ENCODE data around the gene ZSWIM6. TPM values are rescaled to one million over a fixed set of nuclear protein-coding genes. Genes with fewer than 3 reads are reported as not detected.

ZSWIM6 gene
- total RNA-seq, 2 experiments from 2014 or later, result 4.1 TPM

DNA sequence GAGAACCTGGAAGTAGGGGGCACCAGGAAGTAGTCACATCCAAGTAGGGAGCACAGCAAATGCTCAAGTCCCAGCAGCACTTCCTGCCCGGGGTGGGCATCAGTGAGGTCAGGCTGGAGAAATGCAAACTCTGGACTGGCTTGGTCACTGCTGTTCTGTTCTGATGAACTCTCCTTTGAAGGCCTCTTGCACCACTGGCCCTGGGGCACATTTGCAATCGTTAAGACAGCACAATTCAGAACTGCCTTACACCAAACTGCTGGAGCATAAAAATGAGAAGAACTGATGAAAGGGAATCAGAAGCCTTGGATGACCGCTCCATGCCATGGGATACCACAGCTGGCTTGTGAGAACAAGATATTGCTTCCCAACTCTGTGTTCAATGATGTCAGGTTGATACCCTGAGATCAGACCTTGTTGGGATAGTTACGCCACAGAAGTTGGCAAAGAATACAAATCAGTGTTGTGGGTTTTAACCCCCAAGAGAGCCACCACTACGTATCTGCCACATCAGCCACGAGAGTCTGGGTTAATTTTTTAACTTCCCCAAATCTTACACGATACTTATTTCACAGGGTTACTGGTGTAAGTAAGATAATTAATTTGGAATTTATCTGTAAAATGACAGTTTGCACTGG lies 42.3 kb upstream of the ZSWIM6 start:
- CTCF ChIA-PET, result no interaction called here
- no peak overlapping the region for H3K4me3 Mint-ChIP-seq
- TF ChIP-seq, protein P1, sequence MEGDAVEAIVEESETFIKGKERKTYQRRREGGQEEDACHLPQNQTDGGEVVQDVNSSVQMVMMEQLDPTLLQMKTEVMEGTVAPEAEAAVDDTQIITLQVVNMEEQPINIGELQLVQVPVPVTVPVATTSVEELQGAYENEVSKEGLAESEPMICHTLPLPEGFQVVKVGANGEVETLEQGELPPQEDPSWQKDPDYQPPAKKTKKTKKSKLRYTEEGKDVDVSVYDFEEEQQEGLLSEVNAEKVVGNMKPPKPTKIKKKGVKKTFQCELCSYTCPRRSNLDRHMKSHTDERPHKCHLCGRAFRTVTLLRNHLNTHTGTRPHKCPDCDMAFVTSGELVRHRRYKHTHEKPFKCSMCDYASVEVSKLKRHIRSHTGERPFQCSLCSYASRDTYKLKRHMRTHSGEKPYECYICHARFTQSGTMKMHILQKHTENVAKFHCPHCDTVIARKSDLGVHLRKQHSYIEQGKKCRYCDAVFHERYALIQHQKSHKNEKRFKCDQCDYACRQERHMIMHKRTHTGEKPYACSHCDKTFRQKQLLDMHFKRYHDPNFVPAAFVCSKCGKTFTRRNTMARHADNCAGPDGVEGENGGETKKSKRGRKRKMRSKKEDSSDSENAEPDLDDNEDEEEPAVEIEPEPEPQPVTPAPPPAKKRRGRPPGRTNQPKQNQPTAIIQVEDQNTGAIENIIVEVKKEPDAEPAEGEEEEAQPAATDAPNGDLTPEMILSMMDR (IDR thresholded peaks at IDR 0.05), result no peak
- intact Hi-C loops (cut with DNase I, micrococcal nuclease), result loop anchor here in 1 of 2 experiments (5.0 kb wide), 1 partner anchor 43 kb away; the partner anchor contains the start of gene ZSWIM6
- DNase-seq, result no peak
- Histone ChIP-seq H3K27ac (ENCODE audit: low read depth in 1 of 2, low read length in 2 of 2) (no peak overlapping the region), H3K36me3 (ENCODE audit: insufficient read depth, low read length) (no peaks in the 10 kb centered on the region), H3K27me3 (ENCODE audit: control insufficient read depth in 1 of 2, insufficient read depth in 2 of 2, low read length in 2 of 2) (peaks cover 0 to 2% of the 10 kb centered on the region in 2 experiments), H3K9me3 (ENCODE audit: control insufficient read depth in 1 of 2, insufficient read depth in 1 of 2, low read length in 2 of 2) (no peaks in the 10 kb centered on the region), H3K4me3 (ENCODE audit: low read length) (no peak overlapping the region), H3K4me1 (ENCODE audit: insufficient read depth, low read length) (no peaks in the 10 kb centered on the region)
- H3K9me3 Mint-ChIP-seq, result no peaks in the 10 kb centered on the region
- H3K4me1 Mint-ChIP-seq (ENCODE audit: low read depth), result no peaks in the 10 kb centered on the region
- no peaks in the 10 kb centered on the region for H3K27me3 Mint-ChIP-seq
- POLR2A ChIA-PET, result no interaction called here
- no peak for ATAC-seq (ENCODE audit: poor library complexity)
- no peak overlapping the region for H3K27ac Mint-ChIP-seq
- H3K36me3 Mint-ChIP-seq (ENCODE audit: low read depth), result no peaks in the 10 kb centered on the region

DNA sequence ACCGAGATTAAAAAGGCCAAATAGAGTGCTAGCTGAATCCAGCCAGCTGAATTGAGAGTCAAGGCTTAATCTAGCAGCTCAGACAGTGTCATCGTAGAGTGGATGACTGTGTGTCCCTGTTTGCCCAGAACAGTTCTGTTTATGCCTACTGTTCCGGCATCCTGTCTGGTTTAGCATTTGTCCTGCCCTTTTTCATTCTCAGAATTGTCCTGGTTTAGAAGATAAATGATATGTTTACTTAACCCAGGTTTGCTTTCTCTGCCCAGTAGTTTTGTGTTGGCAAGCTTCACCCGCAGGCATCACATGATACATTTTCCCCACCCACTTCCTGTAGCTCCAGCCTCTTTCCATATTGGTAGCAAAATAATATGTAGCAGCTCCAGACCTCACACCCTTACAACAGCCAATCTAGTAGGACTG lies 41.3 kb upstream of the ZSWIM6 start:
- ATAC-seq (ENCODE audit: poor library complexity), result no peak
- H3K36me3 Mint-ChIP-seq (ENCODE audit: low read depth), result no peaks in the 10 kb centered on the region

GRCh38 chr5:61292062-61292657 lies 39.9 kb upstream of the ZSWIM6 start:
- H3K27me3 ChIP-seq (ENCODE audit: control insufficient read depth in 1 of 2, insufficient read depth in 2 of 2, low read length in 2 of 2), result peaks cover 0 to 2% of the 10 kb centered on the region in 2 experiments
- H3K27ac ChIP-seq (ENCODE audit: low read depth in 1 of 2, low read length in 2 of 2), result no peak overlapping the region
- H3K4me1 ChIP-seq (ENCODE audit: insufficient read depth, low read length), result no peaks in the 10 kb centered on the region
- H3K9me3 Mint-ChIP-seq, result no peaks in the 10 kb centered on the region
- intact Hi-C loops (cut with DNase I, micrococcal nuclease), result no loop called here
- H3K36me3 ChIP-seq (ENCODE audit: insufficient read depth, low read length), result no peaks in the 10 kb centered on the region
- no peak overlapping the region for H3K4me3 Mint-ChIP-seq
- DNase-seq, result no peak
- H3K36me3 Mint-ChIP-seq (ENCODE audit: low read depth), result no peaks in the 10 kb centered on the region
- H3K27me3 Mint-ChIP-seq, result no peaks in the 10 kb centered on the region
- ChIA-PET CTCF (no interaction called here), POLR2A (no interaction called here)
- H3K4me3 ChIP-seq (ENCODE audit: low read length), result no peak overlapping the region
- H3K9me3 ChIP-seq (ENCODE audit: control insufficient read depth in 1 of 2, insufficient read depth in 1 of 2, low read length in 2 of 2), result no peaks in the 10 kb centered on the region
- H3K27ac Mint-ChIP-seq, result no peak overlapping the region
- no peaks in the 10 kb centered on the region for H3K4me1 Mint-ChIP-seq (ENCODE audit: low read depth)
- ATAC-seq (ENCODE audit: poor library complexity), result no peak
- TF ChIP-seq, protein P1 (IDR thresholded peaks at IDR 0.05), result no peak

More for the DNA sequence above, 41.3 kb upstream of the ZSWIM6 start:
- H3K27me3 ChIP-seq (ENCODE audit: control insufficient read depth in 1 of 2, insufficient read depth in 2 of 2, low read length in 2 of 2), result peaks cover 0 to 2% of the 10 kb centered on the region in 2 experiments
- no peak overlapping the region for H3K4me3 ChIP-seq (ENCODE audit: low read length)
- H3K27ac ChIP-seq (ENCODE audit: low read depth in 1 of 2, low read length in 2 of 2), result no peak overlapping the region
- CTCF ChIA-PET, result no interaction called here
- H3K36me3 ChIP-seq (ENCODE audit: insufficient read depth, low read length), result no peaks in the 10 kb centered on the region
- Mint-ChIP-seq H3K9me3 (no peaks in the 10 kb centered on the region), H3K4me3 (no peak overlapping the region), H3K27me3 (no peaks in the 10 kb centered on the region), H3K27ac (no peak overlapping the region), H3K4me1 (ENCODE audit: low read depth) (no peaks in the 10 kb centered on the region)
- H3K4me1 ChIP-seq (ENCODE audit: insufficient read depth, low read length), result no peaks in the 10 kb centered on the region
- H3K9me3 ChIP-seq (ENCODE audit: control insufficient read depth in 1 of 2, insufficient read depth in 1 of 2, low read length in 2 of 2), result no peaks in the 10 kb centered on the region
- intact Hi-C loops (cut with DNase I, micrococcal nuclease), result no loop called here
- POLR2A ChIA-PET, result interaction anchor here (0.7 kb wide), 1 partner anchor 1514 kb away, joined by 3 read pairs; no protein-coding TSS in a partner anchor
- TF ChIP-seq, protein P1 (IDR thresholded peaks at IDR 0.05), result no peak
- DNase-seq, result no peak
